Glomerular endothelial cell (primary cell): Measurements from ENCODE around the gene RAVER2. TPM values are rescaled to one million over a fixed set of nuclear protein-coding genes. Genes with fewer than 3 reads are reported as not detected.

Experiments
- DNase-seq: peaks from one replicate; pipeline ENCODE4 v3.0.0-alpha.2; 2011; ENCODE audit warnings: low read depth, low spot score; ENCODE audit errors: extremely low read depth
- total RNA-seq: library from RNA; depleted of rRNA; stranded (reverse); fragments of >200 nt; gene quantifications from 2 replicates; pipeline ENCODE4 v1.2.3, GENCODE V29; 2015

The RAVER2 gene
- total RNA-seq, 1 donor from 2014 or later, result 8.3 TPM

DNA sequence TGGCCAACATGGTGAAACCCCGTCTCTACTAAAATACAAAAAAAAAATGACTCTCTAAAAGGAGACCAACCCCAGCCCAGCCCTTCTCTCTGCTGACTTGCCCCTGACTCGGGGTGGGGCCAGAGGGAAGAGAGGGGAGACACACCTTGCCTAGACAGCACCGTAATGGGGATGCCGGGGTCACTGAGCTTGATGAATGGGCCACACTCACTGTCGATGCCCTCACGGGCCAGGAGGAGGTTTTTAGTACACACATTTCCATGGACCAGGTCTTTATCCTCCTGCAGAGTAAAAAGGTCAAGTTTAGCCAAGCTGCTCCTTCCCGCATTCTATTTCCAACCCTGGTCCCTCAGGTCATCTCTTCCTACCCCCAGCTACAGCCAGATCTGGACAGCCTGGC, 99.7 kb downstream of the RAVER2 start:
- no peak for DNase-seq

DNA sequence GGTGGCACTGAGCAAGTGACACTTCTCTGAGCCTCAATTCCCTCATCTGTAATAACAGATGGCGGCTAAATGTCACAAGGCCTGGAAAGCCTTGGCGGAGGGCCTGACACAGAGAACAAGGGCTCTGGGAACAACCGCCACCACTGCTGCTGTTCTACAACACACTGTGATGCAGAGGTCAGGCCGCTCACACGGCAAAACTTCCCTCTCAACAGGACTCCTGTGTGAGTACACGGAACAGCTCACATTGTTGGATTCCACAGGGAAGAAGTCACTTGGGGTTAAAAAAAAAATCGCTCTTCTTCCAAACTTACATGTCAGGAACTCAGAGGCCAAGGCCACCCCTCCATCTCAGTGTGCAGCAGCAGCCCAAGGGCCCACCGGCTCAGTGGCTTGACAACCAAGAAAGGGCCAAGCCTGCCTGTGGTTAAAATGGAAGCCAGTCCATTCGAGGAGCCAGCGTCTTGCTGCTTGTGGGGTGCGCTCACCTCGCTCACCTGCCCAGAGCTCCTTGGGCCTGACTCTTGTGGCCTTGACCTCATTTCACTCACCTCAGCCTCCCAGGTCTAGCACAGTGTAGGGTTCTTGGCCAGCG, 101.1 kb downstream of the RAVER2 start:
- no peak for DNase-seq

DNA sequence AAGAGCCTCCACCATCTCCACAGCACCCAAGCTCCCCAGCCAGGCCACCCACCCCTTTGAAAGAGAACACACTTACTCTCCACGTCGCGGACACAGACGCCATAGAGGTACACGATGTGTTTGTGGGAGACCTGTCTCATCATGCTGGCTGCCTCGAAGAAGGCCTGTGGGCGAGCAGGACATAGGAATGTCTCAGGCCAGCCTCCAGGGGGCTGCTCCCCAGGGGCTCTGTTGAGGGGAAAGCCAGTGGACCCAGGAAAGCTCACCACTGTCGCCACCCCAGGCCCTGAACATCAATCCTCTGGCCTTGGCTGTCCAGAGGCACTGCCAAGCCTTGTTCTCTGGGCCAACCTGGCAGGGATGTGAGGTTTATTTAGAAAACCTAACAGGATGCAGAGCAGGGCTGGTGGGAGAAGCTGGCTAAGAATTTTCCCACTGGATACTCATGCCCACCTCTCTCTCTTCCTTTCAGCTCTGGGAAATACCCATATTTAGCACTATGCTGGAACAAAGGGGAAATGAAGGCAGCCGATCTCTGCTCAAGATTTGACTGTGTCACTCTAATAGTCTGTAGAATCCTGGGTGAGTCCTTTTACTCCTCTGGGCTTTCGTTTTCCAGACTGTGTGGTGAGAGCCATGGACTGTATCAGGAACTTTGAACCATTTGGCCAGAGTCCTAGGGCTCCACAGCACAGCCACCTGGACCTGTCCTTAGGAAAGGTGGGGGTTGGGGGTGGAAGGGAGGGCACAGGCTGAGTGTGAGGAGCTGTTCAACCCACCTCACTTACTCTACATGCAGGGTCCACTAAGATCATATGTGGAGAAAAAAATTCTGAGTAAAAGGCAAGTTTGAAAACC, 101.9 kb downstream of the RAVER2 start:
- DNase-seq, result no peak

DNA sequence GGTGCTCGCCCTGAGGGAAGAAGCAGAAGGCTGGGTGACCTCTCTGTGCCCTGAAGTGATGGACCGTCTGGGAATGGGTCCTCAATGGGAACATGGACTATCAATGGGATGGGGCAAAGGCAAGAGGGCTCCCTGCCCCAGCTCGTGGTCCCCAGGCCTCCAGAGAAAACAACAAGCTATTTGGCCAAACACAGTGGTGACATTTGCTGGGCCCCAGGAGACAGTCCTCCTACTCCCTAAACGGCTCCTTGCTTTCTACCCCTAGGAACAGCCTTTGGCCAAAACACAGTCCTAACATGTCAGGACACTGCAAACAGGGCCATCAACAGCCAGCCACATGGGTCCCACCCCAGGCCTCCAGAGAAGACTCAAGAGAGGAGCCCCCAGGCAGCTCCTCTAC, 102.8 kb downstream of the RAVER2 start:
- no peak for DNase-seq

DNA sequence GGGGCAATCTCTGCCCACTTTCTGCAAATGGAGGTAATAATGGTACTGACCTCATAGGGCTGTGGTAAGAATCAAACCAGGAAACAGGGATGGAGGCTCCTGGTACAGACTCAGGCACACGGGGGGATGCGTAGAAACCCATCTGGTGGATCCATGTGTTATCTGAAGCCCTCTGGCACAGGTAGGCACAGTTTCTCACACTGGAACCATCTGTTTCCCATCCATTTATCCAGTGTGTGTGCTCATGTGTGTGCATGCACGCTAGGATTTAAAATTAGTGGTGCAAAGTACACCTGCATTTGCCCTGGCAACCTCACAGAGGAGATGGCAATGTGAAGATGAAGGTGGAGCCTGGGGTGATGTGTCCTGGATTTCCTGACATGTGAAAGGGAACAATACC, 103.3 kb downstream of the RAVER2 start:
- no peak for DNase-seq

DNA sequence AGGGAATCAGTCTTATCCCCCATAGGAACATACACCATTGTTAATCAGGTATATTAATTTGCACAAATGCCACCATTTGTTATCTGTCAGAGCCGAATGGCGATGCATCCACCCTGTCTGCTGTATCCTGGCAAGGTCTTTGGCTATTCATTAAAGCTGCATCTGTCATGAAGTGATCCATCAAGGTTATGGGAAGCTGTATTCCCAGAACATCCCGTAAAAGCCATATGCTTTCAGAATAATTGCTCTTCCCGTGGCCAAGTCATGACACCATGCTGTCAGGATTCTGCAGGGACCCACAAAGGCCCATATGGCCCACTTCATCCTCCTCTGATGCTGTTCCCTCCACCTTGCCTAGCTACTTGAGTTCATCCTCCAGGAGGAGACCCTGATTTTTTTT, 103.9 kb downstream of the RAVER2 start:
- no peak for DNase-seq

DNA sequence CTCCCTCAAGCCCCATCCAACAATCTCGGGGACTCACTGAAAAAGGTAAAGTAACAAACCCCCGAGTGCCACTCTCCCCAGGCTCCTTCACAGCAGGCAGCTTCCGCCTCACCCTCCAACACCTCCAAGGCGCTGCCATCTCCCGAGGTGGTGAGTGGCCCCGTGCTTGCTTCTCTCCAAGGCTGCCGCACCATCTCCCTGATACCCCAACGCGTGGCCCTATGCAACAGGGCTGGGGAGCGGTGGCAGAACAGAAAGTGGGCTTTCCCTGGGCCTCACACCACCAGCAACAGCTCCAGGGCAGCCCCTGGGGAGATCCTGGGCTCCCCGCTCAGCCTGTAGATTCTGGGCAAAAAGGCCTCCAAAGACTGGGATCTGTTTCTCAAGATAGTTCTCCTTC, 105.1 kb downstream of the RAVER2 start:
- no peak for DNase-seq

DNA sequence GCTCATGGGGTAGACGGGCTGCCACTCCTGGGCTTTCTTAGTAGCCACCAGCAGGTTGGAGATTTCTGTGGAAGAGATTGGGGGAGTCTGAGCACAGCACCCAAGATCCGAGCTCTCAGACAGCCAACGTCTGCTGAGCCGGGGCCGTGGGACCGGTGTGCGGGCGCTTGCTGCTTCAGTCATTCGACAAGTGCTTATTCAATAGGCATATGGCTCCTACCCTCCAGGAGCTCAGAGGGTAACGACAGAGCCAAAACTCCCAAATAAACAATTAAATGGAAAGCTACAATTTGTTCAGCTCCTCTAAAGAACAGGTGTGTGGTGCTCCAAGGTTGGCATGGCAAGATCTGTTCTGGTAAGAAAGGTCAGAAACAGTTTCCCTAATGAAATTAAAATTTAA, 106.0 kb downstream of the RAVER2 start:
- no peak for DNase-seq

DNA sequence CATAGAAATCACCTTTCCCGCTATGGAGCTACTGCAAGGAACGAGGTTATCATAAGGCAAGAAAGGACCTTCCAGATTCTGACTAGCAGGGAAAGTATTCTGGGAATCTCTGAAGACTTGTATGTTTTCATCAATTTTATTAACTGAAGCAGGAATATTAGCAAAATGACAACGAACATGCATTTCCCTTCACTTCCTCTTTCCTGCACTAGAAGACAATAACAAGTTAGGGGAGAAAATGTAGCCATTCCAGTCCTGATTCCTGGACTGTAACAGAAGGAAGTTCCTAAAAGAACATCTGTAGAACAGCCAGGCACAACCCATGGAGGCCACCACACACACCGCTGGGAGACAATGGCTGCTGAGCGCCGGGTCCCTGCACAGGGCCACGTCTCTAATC, 106.8 kb downstream of the RAVER2 start:
- DNase-seq, result peak; percentile 25

DNA sequence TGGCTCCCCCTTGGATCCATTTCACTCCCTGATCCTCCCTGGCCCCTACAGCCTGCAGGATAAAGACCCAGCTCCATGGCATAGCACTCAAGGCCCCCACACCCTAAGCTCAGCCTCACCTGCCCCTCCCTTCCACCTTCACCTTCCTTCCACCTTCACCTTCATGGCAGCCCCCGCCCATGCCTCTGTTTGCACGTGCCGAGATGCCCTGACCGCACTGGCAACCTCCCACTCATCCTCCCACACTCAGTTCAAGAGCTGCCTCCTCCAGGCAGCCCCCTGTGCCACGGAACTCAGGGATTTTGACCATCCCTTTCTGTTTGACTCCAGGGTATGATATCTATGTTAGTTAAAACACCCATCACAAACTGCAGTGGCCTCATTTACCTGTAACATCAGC, 109.8 kb downstream of the RAVER2 start:
- DNase-seq, result no peak

DNA sequence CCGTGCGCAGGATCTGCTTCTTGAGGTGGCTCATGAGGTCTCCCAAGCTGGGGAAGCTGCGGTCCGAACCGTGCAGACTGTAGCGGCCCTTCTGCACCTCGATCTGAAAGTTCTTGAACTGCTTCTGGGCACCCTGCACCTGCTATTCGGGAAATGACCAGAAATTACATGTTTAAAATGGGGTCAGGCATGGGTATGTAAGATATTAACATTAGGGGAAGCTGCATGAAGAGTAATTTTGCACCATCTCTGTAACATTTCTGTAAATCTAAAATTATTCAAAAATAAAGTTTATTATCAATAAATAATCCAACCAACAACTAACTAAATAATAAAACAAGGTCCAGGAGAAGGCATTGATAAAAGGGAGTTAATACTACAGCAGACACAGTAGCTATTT, 110.7 kb downstream of the RAVER2 start:
- DNase-seq, result no peak

DNA sequence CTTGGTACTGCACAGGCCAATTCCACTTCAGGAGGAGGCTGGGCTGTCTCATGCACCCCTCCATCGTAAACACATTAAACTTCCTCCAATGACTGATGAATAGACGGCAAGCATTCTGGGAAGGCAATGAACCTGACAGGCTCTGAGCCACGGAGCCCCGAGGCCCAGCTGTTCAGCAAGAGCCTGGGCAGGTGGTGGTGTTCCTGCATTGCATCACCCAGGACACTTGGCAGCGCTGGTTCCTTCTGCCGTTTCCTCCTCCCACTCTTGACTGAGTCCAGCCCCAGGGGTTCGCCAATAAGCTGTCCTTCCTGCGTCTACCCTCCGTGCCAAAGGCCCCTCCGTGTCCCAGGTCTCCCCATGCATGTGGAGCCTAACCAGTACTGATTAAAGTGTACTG, 111.7 kb downstream of the RAVER2 start:
- no peak for DNase-seq

DNA sequence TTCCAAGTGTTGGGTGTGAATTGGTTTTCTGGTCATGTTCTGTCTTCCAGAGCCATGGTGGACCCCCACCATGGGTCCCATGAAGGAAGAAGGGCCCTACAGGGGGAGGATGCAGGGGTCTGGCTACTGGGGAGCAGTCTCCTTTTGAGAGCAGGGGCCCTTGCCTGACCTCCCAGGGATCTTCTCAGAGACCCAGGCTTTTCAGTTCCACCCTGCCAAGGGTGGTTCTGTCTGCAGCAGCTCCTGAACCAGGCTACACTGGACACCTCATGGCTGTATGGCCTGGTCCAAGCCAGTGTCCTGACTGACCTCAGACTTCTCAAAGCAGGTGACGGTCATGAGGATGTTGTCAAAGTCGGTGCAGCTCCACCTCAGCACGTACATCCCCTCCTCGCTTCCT, 112.5 kb downstream of the RAVER2 start:
- DNase-seq, result no peak

DNA sequence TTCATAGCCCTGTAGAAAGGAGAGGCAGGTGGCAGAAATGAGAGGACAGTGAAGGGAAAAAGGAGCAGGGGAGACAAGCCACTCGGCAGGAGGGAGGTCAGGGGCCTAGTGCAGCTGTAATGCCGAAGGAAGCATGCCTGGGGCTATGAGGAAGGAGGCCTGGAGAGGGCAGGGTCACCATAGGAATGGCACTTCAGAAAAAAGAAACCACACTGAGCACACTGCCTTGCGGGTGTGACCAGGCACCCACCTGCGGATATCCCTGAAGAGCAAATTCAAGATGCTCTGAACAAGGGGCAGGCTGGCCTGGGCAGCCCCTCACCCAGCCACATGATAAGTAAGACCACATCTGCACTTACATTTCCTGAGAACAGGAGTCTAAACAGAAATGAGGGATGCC, 116.7 kb downstream of the RAVER2 start:
- no peak for DNase-seq

DNA sequence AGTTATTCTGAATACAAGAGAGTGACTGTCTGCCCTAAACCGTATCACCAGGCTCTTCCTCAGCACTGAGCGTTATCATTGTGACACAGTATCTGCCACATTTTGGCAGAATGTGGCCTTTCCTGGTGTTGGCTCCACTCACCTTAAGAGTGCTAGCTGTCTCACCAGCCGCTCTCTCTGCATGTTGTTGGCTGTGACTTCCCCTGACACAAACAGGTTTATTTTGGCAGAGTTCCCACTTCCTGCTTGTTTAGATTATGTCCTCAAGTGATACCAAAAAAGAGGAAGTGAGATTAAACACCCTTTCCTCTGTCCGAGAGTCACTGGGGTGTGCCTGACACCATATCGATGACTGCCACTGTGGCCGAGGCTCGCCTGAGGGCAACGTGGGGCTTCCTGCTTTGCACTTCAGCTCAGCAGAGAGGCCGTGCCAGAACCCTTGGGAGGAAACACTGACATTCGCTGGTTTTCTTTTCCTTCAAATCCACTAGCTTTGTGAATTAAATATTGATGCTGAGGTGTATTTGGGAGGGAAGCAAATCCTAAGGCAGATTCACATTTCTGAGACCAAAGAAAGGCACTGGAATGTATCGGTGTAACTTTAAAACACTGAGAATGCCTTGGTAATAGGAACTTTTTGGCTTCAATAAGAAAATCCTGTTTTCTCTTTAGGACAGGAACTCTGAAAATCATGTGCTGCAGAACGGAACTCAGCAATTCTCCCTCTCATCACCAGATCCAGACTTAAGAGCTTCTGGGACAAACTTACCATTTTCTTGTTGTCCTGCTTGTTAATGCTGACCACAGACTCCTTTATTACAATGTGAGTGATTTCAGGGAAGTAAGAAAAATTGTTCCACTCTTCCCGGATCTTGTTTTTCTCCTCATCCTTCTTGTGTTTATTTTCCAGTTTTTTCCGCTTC, 119.4 kb downstream of the RAVER2 start:
- peak; percentile 88 for DNase-seq

DNA sequence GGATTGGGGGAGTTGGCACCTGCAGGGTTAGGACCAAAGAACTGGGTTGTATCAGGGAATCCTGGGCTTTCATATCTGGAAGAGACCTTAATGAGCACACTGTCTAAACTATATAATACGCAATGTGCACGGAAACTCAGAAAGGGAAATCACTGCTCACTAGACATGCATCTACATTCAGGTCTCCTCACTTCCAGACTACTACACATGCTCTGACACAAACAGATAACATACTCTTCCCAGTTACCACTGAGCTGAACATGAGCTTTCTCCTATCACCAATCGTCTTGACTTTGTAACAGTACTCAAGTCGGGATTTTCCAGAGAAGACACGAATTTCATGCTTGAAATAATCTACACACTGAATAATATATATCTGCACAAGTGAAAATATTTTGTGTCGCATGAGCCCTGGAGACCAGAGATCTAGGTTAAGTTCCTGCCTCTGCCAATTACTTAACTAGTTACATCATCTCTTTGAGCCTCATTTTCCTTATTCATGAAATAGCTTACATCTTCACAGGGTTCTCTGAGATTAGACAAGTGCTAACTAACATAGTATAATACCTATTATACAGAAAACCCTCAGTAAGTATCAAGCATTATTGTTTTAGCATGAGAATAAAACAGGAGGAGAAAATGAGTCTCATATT, 120.4 kb downstream of the RAVER2 start:
- no peak for DNase-seq

DNA sequence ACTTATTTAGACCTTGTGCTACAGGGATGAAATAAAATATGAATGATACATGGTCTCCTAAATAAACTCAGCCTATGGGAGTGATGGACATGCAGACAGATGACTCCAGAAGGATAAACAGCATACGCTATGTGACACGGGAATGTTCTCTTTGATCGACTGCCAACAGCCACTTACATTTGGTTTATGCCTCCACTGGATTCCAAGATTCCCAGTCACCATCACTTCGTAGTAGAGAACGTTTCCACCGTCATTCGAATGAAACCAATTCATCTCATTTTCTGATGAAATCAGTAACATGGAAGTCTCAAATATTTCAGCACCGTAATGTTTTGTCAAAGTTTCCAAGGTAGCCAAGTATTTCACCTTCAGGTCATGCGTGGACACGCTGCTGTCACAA, 121.8 kb downstream of the RAVER2 start:
- no peak for DNase-seq

DNA sequence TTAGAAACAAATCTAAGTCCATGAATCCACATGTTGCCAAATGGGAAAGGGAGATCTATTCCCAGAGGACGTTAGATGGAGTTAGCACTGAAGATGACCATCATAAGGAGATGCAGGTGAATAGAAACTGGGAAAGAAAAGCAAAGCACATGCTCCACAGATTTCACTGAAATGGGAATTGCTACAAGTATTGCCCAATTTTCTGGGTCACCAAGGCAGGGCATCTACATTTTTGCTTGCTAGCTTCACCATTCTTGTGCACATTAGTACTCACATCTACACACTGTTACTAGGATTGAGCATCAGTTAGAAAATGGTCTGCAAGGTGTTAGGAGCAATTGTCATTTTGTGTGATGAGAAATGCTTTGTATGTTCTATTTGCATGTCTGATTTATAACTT, 122.4 kb downstream of the RAVER2 start:
- no peak for DNase-seq

DNA sequence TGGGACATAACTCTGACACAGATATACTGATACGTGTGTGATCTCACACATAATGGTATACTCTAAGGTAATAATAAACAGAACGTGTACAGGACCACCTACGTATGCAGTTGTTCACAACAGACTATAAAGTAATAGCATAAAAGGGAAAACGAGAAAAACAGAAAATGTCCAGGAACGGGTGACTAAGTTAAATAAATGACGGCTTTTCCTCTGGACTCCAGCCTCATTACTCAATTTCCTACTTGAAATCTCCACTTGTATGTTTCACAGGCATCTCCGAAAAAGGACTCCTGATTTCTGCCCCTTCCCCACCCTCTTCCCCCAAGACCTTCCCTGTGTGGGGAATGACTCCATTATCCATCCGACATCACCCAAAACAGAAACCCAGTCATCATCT, 126.4 kb downstream of the RAVER2 start:
- peak; percentile 72 for DNase-seq

DNA sequence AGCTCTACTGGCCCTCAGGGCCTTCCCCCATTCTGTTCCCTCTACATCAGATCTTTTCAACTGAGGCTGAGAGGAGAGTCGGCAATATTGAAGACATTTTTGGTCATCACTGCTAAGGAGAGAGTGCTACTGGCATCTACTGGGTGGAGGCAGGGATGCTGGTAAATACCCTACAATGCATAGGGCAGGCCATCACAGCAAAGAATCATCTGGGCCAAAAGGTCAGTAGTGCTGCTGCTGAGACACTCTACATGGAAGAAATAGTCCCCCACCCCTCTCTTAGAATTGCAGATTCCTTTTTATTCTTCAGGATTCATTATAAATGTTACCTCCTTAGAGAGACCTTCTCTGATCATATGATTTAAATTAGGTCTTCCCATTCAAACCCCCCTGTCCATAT, 127.2 kb downstream of the RAVER2 start:
- no peak for DNase-seq

DNA sequence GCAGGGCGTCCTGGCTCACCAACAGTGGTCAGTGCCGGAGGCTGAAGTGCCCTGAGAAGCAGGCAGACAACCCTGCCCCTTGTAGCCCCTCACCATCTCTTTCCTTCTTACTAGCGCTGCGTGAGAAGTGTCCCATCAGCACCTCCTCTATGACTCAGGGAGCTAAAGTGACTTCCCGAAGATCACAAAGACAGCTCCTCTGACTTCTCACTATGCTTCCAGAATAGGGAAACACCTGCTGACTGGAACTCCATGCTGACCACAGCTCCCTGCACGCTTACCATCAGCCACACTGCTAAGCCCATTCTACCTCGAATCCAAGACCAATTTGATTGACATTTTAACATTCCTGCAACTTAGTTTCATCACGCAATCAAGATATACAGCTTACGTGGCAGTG, 128.7 kb downstream of the RAVER2 start:
- DNase-seq, result no peak
